GM21528 (cell line): Measurements from ENCODE around the gene ATP9B.
"Not testable (repeated sequence)": the region's sequence is repeated elsewhere in the genome, so short reads cannot be mapped to it uniquely, and the experiment has no call there.

Source experiments
- ATAC-seq: cut with Tn5 transposase; IDR thresholded peaks from one replicate; pipeline ENCODE4 v1.9.1; 2021; ENCODE audit warnings: mild to moderate bottlenecking, moderate library complexity; ENCODE audit not compliant: unreplicated experiment, low FRiP score

ATP9B gene

GRCh38 chr18:79071037-79071436 lies 1.8 kb downstream of the ATP9B start:
- ATAC-seq = no peak

- no peak for ATAC-seq
Observed at GRCh38 chr18:79071503-79072210, 2.5 kb downstream of the ATP9B start.

- not testable (repeated sequence) for ATAC-seq
Observed at GRCh38 chr18:79072655-79073054, 3.5 kb downstream of the ATP9B start.

- no peak for ATAC-seq
Observed at GRCh38 chr18:79077181-79077580, 8.0 kb downstream of the ATP9B start.

GRCh38 chr18:79078791-79079190 lies 9.6 kb downstream of the ATP9B start:
- ATAC-seq = not testable (repeated sequence)

- ATAC-seq = no peak
Observed at GRCh38 chr18:79092874-79093273, 23.7 kb downstream of the ATP9B start.

- no peak for ATAC-seq
Observed at GRCh38 chr18:79093986-79094385, 24.8 kb downstream of the ATP9B start.

- no peak for ATAC-seq
Observed at GRCh38 chr18:79095216-79095615, 26.0 kb downstream of the ATP9B start.

GRCh38 chr18:79100944-79101343 lies 31.8 kb downstream of the ATP9B start:
- no peak for ATAC-seq

- no peak for ATAC-seq
Observed at GRCh38 chr18:79102886-79103285, 33.7 kb downstream of the ATP9B start.

GRCh38 chr18:79104137-79104536 lies 34.9 kb downstream of the ATP9B start:
- ATAC-seq = no peak

- no peak for ATAC-seq
Observed at GRCh38 chr18:79105455-79105854, 36.3 kb downstream of the ATP9B start.

- no peak for ATAC-seq
Observed at GRCh38 chr18:79106084-79106483, 36.9 kb downstream of the ATP9B start.

- no peak for ATAC-seq
Observed at GRCh38 chr18:79107886-79108285, 38.7 kb downstream of the ATP9B start.

- no peak for ATAC-seq
Observed at GRCh38 chr18:79108549-79109215, 39.5 kb downstream of the ATP9B start.

GRCh38 chr18:79111483-79111882 lies 42.3 kb downstream of the ATP9B start:
- no peak for ATAC-seq

GRCh38 chr18:79117385-79117784 lies 48.2 kb downstream of the ATP9B start:
- no peak for ATAC-seq

GRCh38 chr18:79117788-79118187 lies 48.6 kb downstream of the ATP9B start:
- ATAC-seq = no peak

GRCh38 chr18:79118797-79119196 lies 49.6 kb downstream of the ATP9B start:
- ATAC-seq = no peak

GRCh38 chr18:79121746-79122474 lies 52.7 kb downstream of the ATP9B start:
- ATAC-seq = no peak

GRCh38 chr18:79123948-79124347 lies 54.8 kb downstream of the ATP9B start:
- no peak for ATAC-seq

GRCh38 chr18:79129120-79129519 lies 59.9 kb downstream of the ATP9B start:
- ATAC-seq = no peak
